ENCODE results near the gene SWSAP1. TPM values are rescaled to one million over a fixed set of nuclear protein-coding genes. Genes with fewer than 3 reads are reported as not detected.

Gene SWSAP1
- total and polyA plus RNA-seq, 9 of the 15 experiments (the other 6 are each of a cell fraction or from before 2014, with no cell fraction given): 0.18 to 2.8 (median 1.7) TPM

DNA sequence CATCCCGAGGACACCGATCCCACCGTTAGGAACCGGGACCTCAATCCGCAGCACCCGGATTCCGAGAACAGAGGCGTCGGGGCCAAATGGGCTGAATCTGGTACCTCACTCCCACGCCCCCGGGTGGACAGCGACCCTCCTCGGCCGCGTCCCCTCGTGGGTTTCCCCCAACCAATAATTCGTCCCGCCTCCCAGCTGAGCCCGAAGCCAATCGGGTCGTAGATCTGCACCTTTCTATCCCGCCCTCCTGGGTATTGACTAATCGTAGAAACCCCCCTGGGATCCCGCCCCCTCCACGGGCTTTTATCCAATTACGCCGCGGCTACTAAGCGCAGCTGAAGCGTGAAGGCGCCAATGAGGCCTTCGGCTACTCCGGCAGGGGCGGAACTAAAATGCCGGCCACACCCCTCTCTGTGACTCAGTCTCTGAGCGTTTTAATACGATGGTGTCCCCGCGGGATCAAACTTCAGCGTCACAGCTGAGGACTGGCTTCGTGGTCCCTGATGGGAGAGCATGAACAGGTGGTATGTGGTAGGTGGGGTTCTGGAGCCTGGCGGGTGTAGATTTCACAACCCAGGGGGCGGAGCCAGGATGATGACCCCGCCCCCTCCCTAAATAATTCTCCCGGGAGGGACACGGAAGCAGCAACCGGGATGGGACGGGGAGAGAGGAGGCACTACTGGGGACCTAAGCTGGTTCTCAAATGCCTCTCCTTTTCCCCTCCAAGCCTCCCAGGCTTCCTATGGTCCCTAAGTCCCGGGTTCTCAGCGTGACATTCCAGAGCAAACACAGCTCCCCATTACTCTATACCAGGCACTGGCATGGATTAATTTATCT, 28.1 kb upstream of the SWSAP1 start, which contains the start of the genes CCDC159 and TMEM205 (continued):
- TF ChIP-seq FOXJ2 (tag; IDR thresholded peaks at IDR 0.05): no peak
- TF ChIP-seq MBD1 (CRISPR knock-in tag; IDR thresholded peaks at IDR 0.05): no peak
- TF ChIP-seq ZC3H11A (IDR thresholded peaks at IDR 0.05; ENCODE audit: low read depth, low read length): no peak
- TF ChIP-seq TFAP4 (CRISPR knock-in tag; IDR thresholded peaks at IDR 0.05; ENCODE audit: borderline replicate concordance): peak; percentile 98
- TF ChIP-seq MAFF (IDR thresholded peaks at IDR 0.05; ENCODE audit: low read length): no peak
- TF ChIP-seq SIRT6 (IDR thresholded peaks at IDR 0.05; ENCODE audit: low read depth, low read length): no peak
- TF ChIP-seq STAT5A (IDR thresholded peaks at IDR 0.05; ENCODE audit: borderline replicate concordance, low read length): no peak
- TF ChIP-seq ZNF224 (CRISPR knock-in tag; IDR thresholded peaks at IDR 0.05): no peak
- TF ChIP-seq CC2D1A (IDR thresholded peaks at IDR 0.05): 0 out of 2 replicates have a peak, but pooled peaks have one; percentile 12
- TF ChIP-seq, protein P1, sequence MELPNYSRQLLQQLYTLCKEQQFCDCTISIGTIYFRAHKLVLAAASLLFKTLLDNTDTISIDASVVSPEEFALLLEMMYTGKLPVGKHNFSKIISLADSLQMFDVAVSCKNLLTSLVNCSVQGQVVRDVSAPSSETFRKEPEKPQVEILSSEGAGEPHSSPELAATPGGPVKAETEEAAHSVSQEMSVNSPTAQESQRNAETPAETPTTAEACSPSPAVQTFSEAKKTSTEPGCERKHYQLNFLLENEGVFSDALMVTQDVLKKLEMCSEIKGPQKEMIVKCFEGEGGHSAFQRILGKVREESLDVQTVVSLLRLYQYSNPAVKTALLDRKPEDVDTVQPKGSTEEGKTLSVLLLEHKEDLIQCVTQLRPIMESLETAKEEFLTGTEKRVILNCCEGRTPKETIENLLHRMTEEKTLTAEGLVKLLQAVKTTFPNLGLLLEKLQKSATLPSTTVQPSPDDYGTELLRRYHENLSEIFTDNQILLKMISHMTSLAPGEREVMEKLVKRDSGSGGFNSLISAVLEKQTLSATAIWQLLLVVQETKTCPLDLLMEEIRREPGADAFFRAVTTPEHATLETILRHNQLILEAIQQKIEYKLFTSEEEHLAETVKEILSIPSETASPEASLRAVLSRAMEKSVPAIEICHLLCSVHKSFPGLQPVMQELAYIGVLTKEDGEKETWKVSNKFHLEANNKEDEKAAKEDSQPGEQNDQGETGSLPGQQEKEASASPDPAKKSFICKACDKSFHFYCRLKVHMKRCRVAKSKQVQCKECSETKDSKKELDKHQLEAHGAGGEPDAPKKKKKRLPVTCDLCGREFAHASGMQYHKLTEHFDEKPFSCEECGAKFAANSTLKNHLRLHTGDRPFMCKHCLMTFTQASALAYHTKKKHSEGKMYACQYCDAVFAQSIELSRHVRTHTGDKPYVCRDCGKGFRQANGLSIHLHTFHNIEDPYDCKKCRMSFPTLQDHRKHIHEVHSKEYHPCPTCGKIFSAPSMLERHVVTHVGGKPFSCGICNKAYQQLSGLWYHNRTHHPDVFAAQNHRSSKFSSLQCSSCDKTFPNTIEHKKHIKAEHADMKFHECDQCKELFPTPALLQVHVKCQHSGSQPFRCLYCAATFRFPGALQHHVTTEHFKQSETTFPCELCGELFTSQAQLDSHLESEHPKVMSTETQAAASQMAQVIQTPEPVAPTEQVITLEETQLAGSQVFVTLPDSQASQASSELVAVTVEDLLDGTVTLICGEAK (IDR thresholded peaks at IDR 0.05): no peak
- TF ChIP-seq, protein P1 (CRISPR knock-in tag; IDR thresholded peaks at IDR 0.05): no peak
- no peak for TF ChIP-seq GATAD2B (IDR thresholded peaks at IDR 0.05; ENCODE audit: borderline replicate concordance)
- no peak for TF ChIP-seq PHB2 (IDR thresholded peaks at IDR 0.05; ENCODE audit: low read depth)
- TF ChIP-seq CXXC5 (CRISPR knock-in tag; IDR thresholded peaks at IDR 0.05): peak; percentile 81
- TF ChIP-seq DIDO1 (tag; IDR thresholded peaks at IDR 0.05; ENCODE audit: low read depth): no peak
- TF ChIP-seq NR4A1 (CRISPR knock-in tag; IDR thresholded peaks at IDR 0.05): no peak
- no peak for TF ChIP-seq NR4A1 (tag; IDR thresholded peaks at IDR 0.05)
- no peak for TF ChIP-seq SREBF1 (IDR thresholded peaks at IDR 0.05; ENCODE audit: borderline replicate concordance, low read depth, low read length)
